IPS-18a (cell line): ENCODE measurements around the gene IMMP2L.

Experiments
- H3K27ac ChIP-seq: one replicate; pipeline ENCODE4 v1.5.1; 2013; ENCODE audit warnings: low read length
- H3K27me3 ChIP-seq: one replicate; pipeline ENCODE4 v1.6.1; 2013; ENCODE audit warnings: mild to moderate bottlenecking, low read length; ENCODE audit not compliant: control insufficient read depth, insufficient read depth
- H3K36me3 ChIP-seq: one replicate; pipeline ENCODE4 v1.6.1; 2013; ENCODE audit warnings: low read depth, low read length; ENCODE audit not compliant: control insufficient read depth
- H3K4me1 ChIP-seq: one replicate; pipeline ENCODE4 v1.6.1; 2013; ENCODE audit warnings: low read depth, low read length; ENCODE audit not compliant: control insufficient read depth
- H3K4me3 ChIP-seq: one replicate; pipeline ENCODE4 v1.5.1; 2013; ENCODE audit warnings: low read length
- H3K9ac ChIP-seq: one replicate; pipeline ENCODE4 v1.6.1; 2013; ENCODE audit warnings: mild to moderate bottlenecking, low read length, moderate library complexity
- H3K9me3 ChIP-seq: one replicate; pipeline ENCODE4 v1.6.1; 2013; ENCODE audit warnings: low read depth, low read length; ENCODE audit not compliant: control insufficient read depth

Gene IMMP2L

GRCh38 chr7:111009526-111010040 is 552.7 kb downstream of the IMMP2L start:
- Histone ChIP-seq H3K27me3 (no peaks in the 10 kb centered on the region), H3K27ac (no peak overlapping the region), H3K36me3 (no peaks in the 10 kb centered on the region), H3K4me3 (no peak overlapping the region), H3K4me1 (no peaks in the 10 kb centered on the region), H3K9me3 (no peaks in the 10 kb centered on the region), H3K9ac (no peak overlapping the region)

GRCh38 chr7:111006691-111007090 is 555.6 kb downstream of the IMMP2L start:
- Histone ChIP-seq H3K9me3 (no peaks in the 10 kb centered on the region), H3K27me3 (no peaks in the 10 kb centered on the region), H3K9ac (no peak overlapping the region), H3K27ac (no peak overlapping the region), H3K36me3 (no peaks in the 10 kb centered on the region), H3K4me3 (no peak overlapping the region), H3K4me1 (no peaks in the 10 kb centered on the region)

GRCh38 chr7:111006040-111006439 is 556.3 kb downstream of the IMMP2L start:
- Histone ChIP-seq H3K4me3 (no peak overlapping the region), H3K4me1 (no peaks in the 10 kb centered on the region), H3K9me3 (no peaks in the 10 kb centered on the region), H3K27ac (no peak overlapping the region), H3K36me3 (no peaks in the 10 kb centered on the region), H3K27me3 (no peaks in the 10 kb centered on the region), H3K9ac (no peak overlapping the region)

- Histone ChIP-seq H3K27ac (no peak overlapping the region), H3K36me3 (no peaks in the 10 kb centered on the region), H3K9me3 (no peaks in the 10 kb centered on the region), H3K27me3 (no peaks in the 10 kb centered on the region), H3K4me1 (no peaks in the 10 kb centered on the region), H3K9ac (no peak overlapping the region), H3K4me3 (no peak overlapping the region)
Measured at GRCh38 chr7:111005445-111005844, 556.8 kb downstream of the IMMP2L start.

- H3K27ac ChIP-seq: no peak overlapping the region
Measured at GRCh38 chr7:111004310-111004901, 557.9 kb downstream of the IMMP2L start.

GRCh38 chr7:111003883-111004282 is 558.4 kb downstream of the IMMP2L start:
- no peaks in the 10 kb centered on the region for H3K36me3 ChIP-seq
- H3K9me3 ChIP-seq: no peaks in the 10 kb centered on the region
- no peak overlapping the region for H3K9ac ChIP-seq
- no peak overlapping the region for H3K27ac ChIP-seq
- peaks cover 3% of the 10 kb centered on the region for H3K4me1 ChIP-seq
- no peak overlapping the region for H3K4me3 ChIP-seq
- no peaks in the 10 kb centered on the region for H3K27me3 ChIP-seq

More at GRCh38 chr7:111004310-111004901, 557.9 kb downstream of the IMMP2L start:
- no peak overlapping the region for H3K4me3 ChIP-seq
- no peak overlapping the region for H3K9ac ChIP-seq
- no peaks in the 10 kb centered on the region for H3K36me3 ChIP-seq
- H3K27me3 ChIP-seq: no peaks in the 10 kb centered on the region
- no peaks in the 10 kb centered on the region for H3K9me3 ChIP-seq
- peaks cover 3% of the 10 kb centered on the region for H3K4me1 ChIP-seq

GRCh38 chr7:110994028-110994967 is 568.0 kb downstream of the IMMP2L start:
- Histone ChIP-seq H3K27me3 (no peaks in the 10 kb centered on the region), H3K9me3 (no peaks in the 10 kb centered on the region), H3K36me3 (no peaks in the 10 kb centered on the region), H3K27ac (no peak overlapping the region), H3K4me3 (no peak overlapping the region), H3K4me1 (no peaks in the 10 kb centered on the region), H3K9ac (no peak overlapping the region)

- Histone ChIP-seq H3K9ac (no peak overlapping the region), H3K9me3 (no peaks in the 10 kb centered on the region), H3K4me1 (no peaks in the 10 kb centered on the region), H3K4me3 (no peak overlapping the region), H3K27ac (no peak overlapping the region), H3K36me3 (no peaks in the 10 kb centered on the region), H3K27me3 (no peaks in the 10 kb centered on the region)
Measured at GRCh38 chr7:110988890-110989501, 573.3 kb downstream of the IMMP2L start.

- H3K27me3 ChIP-seq: no peaks in the 10 kb centered on the region
- no peaks in the 10 kb centered on the region for H3K36me3 ChIP-seq
- no peak overlapping the region for H3K27ac ChIP-seq
- no peaks in the 10 kb centered on the region for H3K4me1 ChIP-seq
- H3K9me3 ChIP-seq: no peaks in the 10 kb centered on the region
- H3K9ac ChIP-seq: no peak overlapping the region
- no peak overlapping the region for H3K4me3 ChIP-seq
Measured at GRCh38 chr7:110988348-110988747, 573.9 kb downstream of the IMMP2L start.

- Histone ChIP-seq H3K27me3 (no peaks in the 10 kb centered on the region), H3K4me1 (no peaks in the 10 kb centered on the region), H3K9me3 (no peaks in the 10 kb centered on the region), H3K9ac (no peak overlapping the region), H3K27ac (no peak overlapping the region), H3K4me3 (no peak overlapping the region), H3K36me3 (no peaks in the 10 kb centered on the region)
Measured at GRCh38 chr7:110987127-110987693, 575.1 kb downstream of the IMMP2L start.

GRCh38 chr7:110983822-110984456 is 578.4 kb downstream of the IMMP2L start:
- H3K4me3 ChIP-seq: no peak overlapping the region
- H3K9ac ChIP-seq: no peak overlapping the region
- no peaks in the 10 kb centered on the region for H3K9me3 ChIP-seq
- no peaks in the 10 kb centered on the region for H3K27me3 ChIP-seq
- H3K36me3 ChIP-seq: no peaks in the 10 kb centered on the region
- H3K4me1 ChIP-seq: no peaks in the 10 kb centered on the region
- H3K27ac ChIP-seq: no peak overlapping the region
